Peyer's patch (tissue), 4 donors: ENCODE results near the gene FBXW5. TPM values are rescaled to one million over a fixed set of nuclear protein-coding genes. Genes with fewer than 3 reads are reported as not detected.

ENCODE experiments used
- DNase-seq, 3 donors: peaks; one replicate each; pipeline ENCODE4 v3.0.0-alpha.2; 2017 to 2019
- H3K27ac ChIP-seq, 4 donors: fragments of 200-600 bp; sonication (generic); one replicate each; pipeline ENCODE4 v1.5.1; 2016 to 2019
- H3K27me3 ChIP-seq, 2 donors: fragments of 200-600 bp; sonication (generic); one replicate each; pipeline ENCODE4 v1.5.1; 2019
- H3K36me3 ChIP-seq, 3 donors: fragments of 200-600 bp; sonication (generic); one replicate each; pipeline ENCODE4 v1.5.1; 2016 to 2019
- H3K4me1 ChIP-seq, 4 donors: fragments of 200-600 bp; sonication (generic); one replicate each; pipeline ENCODE4 v1.5.1; 2016 to 2019
- H3K4me3 ChIP-seq, 4 donors: fragments of 200-600 bp; sonication (generic); 1 replicate in 3 of 4; 2 replicates in 1 of 4; pipeline ENCODE4 v1.5.1; 2016 to 2019; ENCODE audit warnings: mild to moderate bottlenecking in 1 of 4
- H3K9me3 ChIP-seq, 4 donors: fragments of 200-600 bp; sonication (generic); one replicate each; pipeline ENCODE4 v1.5.1; 2016 to 2019; ENCODE audit warnings: mild to moderate bottlenecking in 1 of 4
- CTCF ChIP-seq, 6 experiments: fragments of 450-650 bp in 4 of 6; fragments of 200-600 bp in 2 of 6; sonication (generic) in 1 of 6; IDR thresholded peaks; one replicate each; pipeline ENCODE4 v1.5.1; 2017 to 2019; ENCODE audit warnings: antibody characterized with exemption in 6 of 6, mild to moderate bottlenecking in 3 of 6, moderate library complexity in 1 of 6
- POLR2A ChIP-seq, 2 donors: fragments of 450-650 bp; IDR thresholded peaks; one replicate each; pipeline ENCODE4 v1.5.1; 2017; ENCODE audit warnings: antibody characterized with exemption in 2 of 2, mild to moderate bottlenecking in 2 of 2, moderate library complexity in 2 of 2
- total RNA-seq, 4 donors: library from RNA; depleted of rRNA; stranded (reverse); fragments of >200 nt; gene quantifications; one replicate each; pipeline ENCODE4 v1.1.0, GENCODE V29; 2016

The FBXW5 gene
- total RNA-seq, result 100 to 1,000 TPM; 247 to 470 (median 336) TPM

- DNase-seq, result peak; percentile 87 to 97 (median 97)
- H3K27ac ChIP-seq, result peak within 1 kb of the TSS; percentile 91 to 98 (median 96)
- H3K4me3 ChIP-seq, result peak within 1 kb of the TSS; percentile 83 to 100 (median 94)
- H3K36me3 ChIP-seq, result peaks cover 0 to 35% (median 0%) of the 10 kb centered on the region in 3 donors
- TF ChIP-seq POLR2A (IDR thresholded peaks at IDR 0.05), result peak in 1 of 2 donors; percentile 90
- peak; percentile 99 to 100 (median 100) for TF ChIP-seq CTCF (IDR thresholded peaks at IDR 0.05)
- H3K4me1 ChIP-seq, result peaks cover 0 to 34% (median 10%) of the 10 kb centered on the region in 4 donors
- H3K27me3 ChIP-seq, result no peaks in the 10 kb centered on the region
- H3K9me3 ChIP-seq, result no peaks in the 10 kb centered on the region
Measured at GRCh38 chr9:136944519-136945332, at the start of gene FBXW5, which contains the start of gene C8G. Gene FBXW5 (minus strand): TSS chr9:136944738. CDS start chr9:136944083, 655 bp downstream. Gene C8G (plus strand): TSS chr9:136945243. CDS start chr9:136945321, 78 bp downstream.

GRCh38 chr9:136992819-136993369, 48.4 kb upstream of the FBXW5 start:
- Histone ChIP-seq H3K9me3 (no peaks in the 10 kb centered on the region), H3K27ac (peak overlapping the region; percentile 82 to 99 (median 91)), H3K36me3 (peaks cover 0 to 7% (median 0%) of the 10 kb centered on the region in 3 donors), H3K4me1 (peaks cover 3 to 50% (median 28%) of the 10 kb centered on the region in 4 donors), H3K4me3 (peak overlapping the region; percentile 67 to 88 (median 80)), H3K27me3 (no peaks in the 10 kb centered on the region)
- DNase-seq, result no peak
- TF ChIP-seq POLR2A (IDR thresholded peaks at IDR 0.05), result no peak
- TF ChIP-seq CTCF (IDR thresholded peaks at IDR 0.05), result no peak

- TF ChIP-seq CTCF (IDR thresholded peaks at IDR 0.05), result peak in 1 of 6 experiments; percentile 8
- peak; percentile 13 to 24 for TF ChIP-seq POLR2A (IDR thresholded peaks at IDR 0.05)
- peak within 1 kb of the TSS; percentile 82 to 99 (median 91) for H3K27ac ChIP-seq
- no peaks in the 10 kb centered on the region for H3K27me3 ChIP-seq
- peak; percentile 91 to 97 (median 96) for DNase-seq
- H3K4me1 ChIP-seq, result peaks cover 3 to 45% (median 22%) of the 10 kb centered on the region in 4 donors
- H3K36me3 ChIP-seq, result peaks cover 0 to 7% (median 0%) of the 10 kb centered on the region in 3 donors
- H3K9me3 ChIP-seq, result no peaks in the 10 kb centered on the region
- peak within 1 kb of the TSS; percentile 67 to 88 (median 80) for H3K4me3 ChIP-seq
Measured at GRCh38 chr9:136991993-136992818, 47.7 kb upstream of the FBXW5 start, which contains the start of gene PAXX. Gene PAXX (plus strand): TSS chr9:136992422. CDS start chr9:136992444, 22 bp downstream.

- Histone ChIP-seq H3K4me3 (no peak overlapping the region), H3K36me3 (peaks cover 0 to 7% (median 0%) of the 10 kb centered on the region in 3 donors), H3K27ac (no peak overlapping the region), H3K4me1 (peaks cover 0 to 30% (median 7%) of the 10 kb centered on the region in 4 donors), H3K27me3 (peaks cover 0 to 7% of the 10 kb centered on the region in 2 donors), H3K9me3 (no peaks in the 10 kb centered on the region)
- DNase-seq, result no peak
- TF ChIP-seq CTCF (IDR thresholded peaks at IDR 0.05), result no peak
- no peak for TF ChIP-seq POLR2A (IDR thresholded peaks at IDR 0.05)
Measured at GRCh38 chr9:136990242-136990911, 45.8 kb upstream of the FBXW5 start.
